Activated CD8-positive, alpha-beta memory T cell treated with anti-CD3 and anti-CD28 coated beads, Interleukin-2, amount 50 U/mL, for 4 hours (primary cell): Measurements from ENCODE around the gene C19orf67.

Experiments used
- DNase-seq: peaks from one replicate; pipeline ENCODE4 v3.0.0-alpha.2; 2020

Gene C19orf67

DNA sequence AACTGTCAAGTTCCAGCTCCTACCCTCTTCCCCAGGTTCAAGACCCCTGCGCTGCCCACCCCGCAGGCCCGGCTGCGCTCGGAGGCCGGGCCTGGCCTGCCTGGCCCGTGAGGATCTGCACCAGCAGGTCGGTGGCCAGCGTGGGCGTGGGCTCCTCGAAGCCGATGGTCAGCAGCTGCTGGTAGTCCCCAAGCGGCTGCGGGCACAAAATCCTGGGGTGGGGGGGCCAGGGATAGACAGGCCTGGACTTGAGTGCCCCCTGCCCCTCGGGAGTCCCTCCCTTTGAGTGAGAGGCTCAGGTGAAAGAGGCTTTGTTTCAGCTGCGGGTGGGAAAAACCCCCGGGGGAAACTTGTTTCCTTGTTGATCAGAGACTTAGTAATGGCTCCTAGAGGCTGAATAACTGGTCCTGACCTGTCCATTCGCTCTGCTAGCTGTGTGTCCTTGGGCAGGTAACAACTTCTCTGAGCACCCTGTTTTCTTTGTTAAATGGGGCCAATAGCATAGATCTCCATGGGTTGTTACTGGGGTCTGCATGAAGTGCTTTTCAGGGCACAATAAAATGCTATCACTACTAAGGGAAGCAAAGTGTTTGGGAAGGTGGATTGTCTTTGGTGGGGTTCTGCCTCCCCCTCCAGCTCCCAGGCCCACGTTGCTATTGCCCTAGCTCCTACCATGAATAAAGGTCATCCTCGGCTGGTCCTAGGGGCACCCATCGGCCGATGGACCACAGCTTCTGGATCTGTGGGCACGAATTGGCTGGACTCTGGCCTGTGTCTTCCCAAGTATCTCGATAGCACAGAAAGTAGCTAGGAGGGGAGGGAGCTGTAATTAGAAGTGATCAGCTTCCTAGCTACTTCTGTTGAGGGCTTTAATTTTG is 3.5 kb downstream of the C19orf67 start:
- peak; percentile 40 for DNase-seq

DNA sequence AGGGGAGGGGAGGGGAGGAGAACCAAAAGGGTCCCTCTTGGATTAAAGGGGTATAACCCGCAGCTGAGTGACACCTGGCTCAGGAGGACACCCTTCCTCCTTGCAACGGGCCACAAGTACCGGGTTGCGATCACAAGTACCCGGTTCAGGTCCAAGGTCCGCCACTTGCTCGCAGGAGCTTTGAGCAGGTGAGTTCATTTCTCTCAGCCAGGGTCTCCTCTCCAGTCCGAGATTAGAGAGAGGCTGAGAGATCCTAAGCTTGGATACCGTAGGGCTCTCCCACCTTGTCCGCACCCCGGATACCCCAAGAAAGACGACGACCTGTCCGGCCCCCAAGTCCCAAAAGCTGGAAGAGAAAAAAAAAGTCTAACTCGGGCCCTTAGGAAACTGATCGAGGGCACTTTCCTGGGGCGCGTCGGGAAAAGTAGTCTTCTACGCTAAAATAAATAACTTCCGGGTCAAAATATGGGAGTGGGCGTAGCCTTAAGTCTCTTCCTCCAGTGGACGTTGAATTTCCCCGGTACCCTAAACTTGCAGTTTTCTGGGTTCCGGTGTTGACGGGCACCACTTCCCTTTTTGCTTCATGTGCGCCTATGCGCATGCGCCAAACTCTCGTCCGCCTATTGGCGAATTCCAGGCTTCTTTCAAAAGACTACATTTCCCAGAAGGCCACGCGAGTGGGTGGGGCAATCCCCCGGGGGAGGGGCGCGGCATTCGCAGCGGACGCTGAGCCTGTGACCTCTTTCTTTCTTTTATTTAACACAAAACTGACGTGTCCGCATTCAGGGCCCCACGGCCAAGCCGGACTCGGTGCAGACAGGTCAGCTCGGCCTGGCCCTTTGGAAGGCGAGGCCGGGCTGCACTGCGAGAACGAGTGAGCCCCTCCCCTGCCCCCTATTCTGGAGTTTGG is 4.4 kb downstream of the C19orf67 start:
- peak; percentile 99 for DNase-seq

DNA sequence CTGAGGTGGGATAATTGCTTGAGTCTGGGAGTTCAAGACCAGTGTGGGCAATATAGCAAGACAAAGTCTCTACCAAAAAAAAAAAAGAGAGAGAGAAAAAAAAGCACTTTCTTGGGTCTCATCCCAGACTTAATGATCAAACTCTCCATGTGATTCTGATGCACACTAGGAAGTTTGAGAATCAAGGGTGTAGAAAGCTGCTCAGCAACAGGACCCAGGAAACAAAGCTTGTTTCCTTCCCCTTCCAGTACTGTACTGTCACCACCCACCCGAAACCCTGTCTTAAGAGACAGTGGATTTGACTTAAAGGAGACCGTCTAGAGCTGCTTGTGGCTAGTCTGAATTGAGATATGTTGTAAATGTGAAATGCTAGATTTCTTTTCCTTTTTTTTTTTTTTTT is 7.2 kb downstream of the C19orf67 start:
- DNase-seq: no peak

DNA sequence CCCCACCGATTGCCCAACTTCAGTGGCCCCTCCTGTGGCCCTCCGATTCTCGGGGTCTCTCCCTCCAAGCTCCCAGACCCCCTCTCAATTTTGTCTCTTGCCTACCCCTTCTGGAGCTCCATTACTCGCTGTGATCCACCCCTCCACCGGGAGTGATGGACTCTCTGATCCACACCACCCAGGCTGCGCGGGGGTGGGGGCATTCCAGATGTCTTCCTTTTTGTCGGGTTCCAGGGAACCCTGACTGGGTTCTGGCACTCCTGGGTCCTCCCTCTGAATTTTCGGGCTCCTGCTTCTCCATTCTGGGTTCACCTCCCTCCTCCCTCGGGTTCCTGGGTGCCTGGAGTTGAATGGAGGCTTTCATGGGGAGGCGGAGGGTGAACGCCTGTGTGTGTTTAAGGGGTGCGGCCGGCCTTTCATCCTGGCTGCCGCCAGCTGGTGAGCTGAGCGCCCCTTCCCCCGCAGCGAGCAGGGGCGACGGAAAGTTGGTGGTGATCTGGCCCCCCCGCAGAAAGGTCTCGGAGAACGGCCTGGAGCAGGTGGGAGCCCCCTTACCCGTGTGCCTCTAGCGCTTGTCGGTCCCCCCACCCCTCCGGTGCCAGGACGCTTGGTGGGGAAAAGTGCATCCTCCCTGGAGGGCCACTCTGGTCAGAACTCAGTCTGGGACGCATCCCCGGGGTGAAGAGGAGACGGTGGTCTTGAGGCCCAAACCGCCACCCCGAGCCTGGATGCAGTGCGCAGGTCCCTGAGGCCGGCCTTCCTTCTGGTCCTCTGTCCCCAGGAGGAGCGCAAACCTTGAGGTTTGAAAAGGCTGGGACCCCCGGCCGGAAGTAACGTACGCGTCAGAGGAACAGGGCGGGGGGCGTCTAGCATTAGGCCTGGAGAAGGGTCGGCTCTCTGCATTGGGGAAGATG is 11.4 kb downstream of the C19orf67 start:
- no peak for DNase-seq

DNA sequence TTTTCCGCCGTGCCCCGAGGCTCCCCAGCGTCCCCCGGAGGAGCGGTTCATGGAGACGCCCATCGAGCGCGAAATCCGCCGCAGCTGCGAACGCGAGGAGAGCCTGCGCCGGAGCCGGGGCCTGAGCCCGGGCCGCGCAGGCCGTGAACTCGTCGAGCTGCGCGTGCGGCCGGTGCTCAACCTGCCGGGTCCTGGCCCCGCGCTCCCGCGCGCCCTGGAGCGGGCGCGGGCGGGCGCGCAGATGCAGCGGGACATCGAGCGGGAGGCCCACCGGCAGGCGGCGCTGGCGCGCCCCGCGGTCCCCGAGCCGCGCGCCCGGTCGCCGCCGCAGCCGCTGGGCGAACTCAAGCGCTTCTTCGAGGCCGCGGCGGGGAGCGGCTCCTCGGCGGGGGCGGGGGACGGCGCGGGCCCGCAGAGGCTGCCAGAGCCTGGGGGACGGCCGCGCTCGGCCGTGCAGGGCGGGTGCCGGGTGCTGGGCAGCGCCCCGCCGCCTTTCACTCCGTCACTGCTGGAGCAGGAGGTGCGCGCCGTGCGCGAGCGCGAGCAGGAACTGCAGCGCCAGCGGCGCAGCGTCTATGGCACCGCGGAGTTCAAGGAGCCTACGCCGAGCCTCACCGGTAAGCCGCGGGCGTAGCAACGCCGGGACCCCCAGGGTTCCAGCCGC is 12.2 kb downstream of the C19orf67 start:
- DNase-seq: peak; percentile 76

DNA sequence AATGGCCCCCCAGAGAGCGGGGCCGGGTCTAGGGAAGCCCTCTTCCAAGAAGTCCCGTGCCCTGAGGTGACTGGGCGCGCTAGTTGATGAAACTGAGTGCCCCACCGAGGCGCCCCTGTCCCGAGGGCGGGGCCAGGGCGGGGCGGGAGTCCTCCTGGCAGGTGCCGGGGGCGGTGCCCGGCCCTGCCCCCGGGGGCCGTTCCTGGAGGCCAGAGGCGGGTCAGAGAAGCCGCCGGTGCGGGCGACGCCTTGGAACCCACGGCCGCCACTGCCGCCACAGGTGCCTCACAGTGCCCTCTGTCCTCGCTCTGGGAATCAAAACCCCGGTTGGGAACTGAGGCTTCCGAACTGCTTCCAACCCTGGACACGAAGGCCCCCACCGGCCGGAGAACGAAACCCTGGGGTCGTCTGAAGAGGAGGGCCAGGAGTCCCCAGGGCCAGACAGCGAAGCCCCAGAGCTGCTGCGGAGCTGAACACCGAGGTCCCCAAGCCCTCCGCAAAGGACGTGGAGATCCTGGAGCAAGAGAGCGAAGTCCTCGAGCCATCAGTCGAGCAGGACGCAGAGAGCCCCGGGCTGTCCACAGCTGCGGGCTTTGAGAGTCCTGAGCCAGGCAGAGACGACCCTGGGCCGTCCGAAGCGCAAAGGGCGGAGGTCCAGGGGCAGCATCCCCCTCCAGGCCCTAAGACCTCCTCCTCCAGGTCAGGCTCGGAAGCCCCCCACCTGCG is 12.9 kb downstream of the C19orf67 start, which contains the start of gene MISP3:
Gene MISP3 (plus strand): TSS at position 252 of the 726 bp plus-strand sequence. CDS start 524 bp downstream, outside the sequence.
- DNase-seq: peak; percentile 40

DNA sequence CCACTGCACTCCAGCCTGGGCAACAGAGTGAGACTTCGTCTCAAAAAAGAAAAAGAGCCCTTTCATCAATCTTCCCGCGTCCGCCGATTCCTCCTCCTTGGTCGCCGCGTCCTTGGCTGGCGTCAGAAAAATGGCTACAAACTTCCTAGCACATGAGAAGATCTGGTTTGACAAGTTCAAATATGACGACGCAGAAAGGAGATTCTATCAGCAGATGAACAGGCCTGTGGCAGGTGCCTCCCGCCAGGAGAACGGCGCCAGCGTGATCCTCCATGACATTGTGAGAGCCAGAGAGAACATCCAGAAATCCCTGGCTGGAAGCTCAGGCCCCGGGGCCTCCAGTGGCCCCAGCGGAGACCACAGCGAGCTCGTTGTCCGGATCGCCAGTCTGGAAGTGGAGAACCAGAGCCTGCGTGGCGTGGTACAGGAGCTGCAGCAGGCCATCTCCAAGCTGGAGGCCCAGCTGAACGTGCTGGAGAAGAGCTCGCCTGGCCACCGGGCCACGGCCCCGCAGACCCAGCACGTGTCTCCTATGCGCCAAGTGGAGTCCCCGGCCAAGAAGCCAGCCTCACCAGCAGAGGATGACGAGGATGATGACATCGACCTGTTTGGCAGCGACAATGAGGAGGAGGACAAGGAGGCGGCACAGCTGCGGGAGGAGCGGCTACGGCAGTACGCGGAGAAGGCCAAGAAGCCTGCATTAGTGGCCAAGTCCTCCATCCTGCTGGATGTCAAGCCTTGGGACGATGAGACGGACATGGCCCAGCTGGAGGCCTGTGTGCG is 15.1 kb downstream of the C19orf67 start:
- DNase-seq: no peak

DNA sequence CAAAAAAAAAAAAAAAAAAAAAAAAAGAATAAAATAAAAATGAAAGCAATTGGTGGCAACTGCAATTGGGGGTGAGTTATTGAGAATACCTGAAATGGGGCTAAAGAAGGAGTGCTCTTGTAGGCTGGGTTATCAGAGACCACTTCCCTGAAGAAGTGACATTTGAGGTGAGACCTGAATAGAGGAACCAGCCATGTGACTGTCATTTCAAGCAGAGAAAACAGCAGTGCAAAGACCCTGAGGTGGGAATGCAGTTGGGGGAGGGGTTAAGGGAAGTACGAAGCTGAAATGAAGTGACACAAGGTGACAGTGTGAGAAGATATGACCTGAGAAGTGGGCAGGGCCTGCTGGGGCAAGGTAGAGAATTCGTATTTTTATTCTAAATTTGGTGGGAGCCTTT is 19.4 kb downstream of the C19orf67 start:
- DNase-seq: no peak

DNA sequence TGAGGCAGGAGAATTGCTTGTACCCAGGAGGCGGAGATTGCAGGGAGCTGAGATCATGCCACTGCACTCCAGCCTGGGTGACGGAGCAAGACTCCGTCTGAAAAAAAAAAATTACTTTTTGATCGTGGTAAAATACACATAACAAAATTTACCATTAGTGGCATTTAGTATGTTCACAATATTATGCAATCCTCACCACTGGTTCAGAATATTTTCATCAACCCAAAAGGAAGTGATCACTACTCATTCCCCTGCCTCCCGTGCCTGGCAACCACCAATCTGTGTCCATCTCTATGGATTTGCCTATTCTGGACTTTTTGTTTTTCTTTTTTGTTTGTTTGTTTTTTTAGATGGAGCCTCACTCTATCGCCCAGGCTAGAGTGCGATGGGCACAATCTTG is 22.5 kb downstream of the C19orf67 start:
- DNase-seq: no peak

DNA sequence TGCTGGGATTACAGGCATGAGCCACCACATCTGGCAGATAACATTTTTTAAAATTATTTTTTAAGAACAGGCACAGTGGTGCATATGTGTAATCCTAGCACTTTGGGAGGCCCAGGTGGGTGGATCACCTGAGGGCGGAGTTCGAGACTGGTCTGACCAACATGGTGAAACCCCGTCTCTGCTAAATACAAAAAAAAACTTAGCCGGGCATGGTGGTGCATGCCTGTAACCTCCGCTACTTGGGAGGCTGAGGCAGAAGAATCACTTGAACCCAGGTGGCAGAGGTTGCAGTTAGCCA is 23.1 kb downstream of the C19orf67 start:
- no peak for DNase-seq

DNA sequence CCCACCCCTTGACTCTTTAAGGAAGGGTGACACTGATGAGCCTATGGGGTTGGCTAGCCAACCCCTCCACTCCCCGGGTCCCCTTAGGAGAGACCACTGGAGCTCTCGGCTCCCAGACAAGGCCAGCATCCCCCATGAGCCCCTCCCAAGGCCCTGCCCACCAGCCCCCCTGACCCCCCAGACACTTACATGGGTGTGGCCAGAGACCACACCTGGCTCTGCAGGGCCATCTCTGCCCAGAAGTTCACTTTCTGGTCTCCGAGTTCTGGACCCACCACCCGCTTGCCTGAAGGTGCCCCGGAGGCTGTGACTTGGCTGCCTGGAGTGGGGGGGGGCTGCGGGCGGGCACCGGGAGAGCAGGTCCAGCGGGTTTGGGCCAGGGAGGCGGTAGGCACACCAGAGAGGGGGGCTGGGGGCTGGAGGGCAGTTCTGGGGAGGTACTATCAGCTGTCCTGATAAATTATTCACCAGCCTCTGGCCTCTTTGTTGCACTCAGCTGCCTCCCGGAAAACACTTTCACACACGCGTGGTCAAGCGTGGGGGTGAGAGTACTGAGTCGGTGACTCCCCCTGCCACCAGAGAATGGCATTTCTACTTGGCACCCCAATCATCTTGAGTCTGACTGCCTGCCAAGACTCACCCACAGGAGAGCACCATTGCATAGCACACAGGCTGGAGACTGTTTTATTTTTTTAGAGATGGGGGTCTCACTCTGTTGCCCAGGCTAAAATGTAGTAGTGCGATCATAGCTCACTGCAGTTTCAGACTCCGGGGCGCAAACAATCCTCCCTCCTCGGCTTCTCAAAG is 23.6 kb downstream of the C19orf67 start, which contains the start of gene PALM3:
Gene PALM3 (minus strand): TSS at position 326 of the 807 bp plus-strand sequence. CDS start 96 bp downstream, at position 230.
- DNase-seq: no peak

DNA sequence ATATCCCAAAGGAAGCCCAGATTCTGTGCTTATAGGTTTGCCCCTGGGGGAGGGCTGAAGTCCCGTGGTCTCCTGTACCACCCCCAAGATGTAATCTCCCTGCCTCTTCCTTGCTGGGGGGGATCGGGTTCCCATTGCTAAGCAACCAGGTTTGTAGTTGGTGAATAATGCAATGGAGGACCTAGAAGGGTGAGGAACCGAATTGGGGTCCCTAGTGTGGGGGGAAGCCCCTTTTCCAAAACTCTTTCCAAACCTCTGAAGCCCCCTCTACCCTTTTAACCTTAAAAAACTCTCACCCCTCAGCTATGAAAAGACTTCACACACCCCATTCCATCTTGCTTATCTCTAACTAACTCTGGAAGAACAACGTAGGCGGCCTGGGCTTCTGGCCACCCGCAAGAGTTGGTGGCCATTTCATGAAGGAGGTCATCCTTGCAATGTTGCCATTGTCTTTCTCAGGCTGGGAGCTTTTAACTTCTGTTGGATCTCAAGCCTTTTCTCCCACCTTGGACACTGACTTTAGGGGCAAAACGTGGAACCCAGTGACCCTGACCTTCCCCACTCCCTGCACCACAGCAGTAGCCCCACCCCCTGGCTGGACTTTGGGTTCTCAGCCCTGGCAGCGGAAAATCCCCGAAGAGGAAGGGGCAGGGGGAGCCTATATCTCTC is 24.4 kb downstream of the C19orf67 start:
- DNase-seq: no peak

DNA sequence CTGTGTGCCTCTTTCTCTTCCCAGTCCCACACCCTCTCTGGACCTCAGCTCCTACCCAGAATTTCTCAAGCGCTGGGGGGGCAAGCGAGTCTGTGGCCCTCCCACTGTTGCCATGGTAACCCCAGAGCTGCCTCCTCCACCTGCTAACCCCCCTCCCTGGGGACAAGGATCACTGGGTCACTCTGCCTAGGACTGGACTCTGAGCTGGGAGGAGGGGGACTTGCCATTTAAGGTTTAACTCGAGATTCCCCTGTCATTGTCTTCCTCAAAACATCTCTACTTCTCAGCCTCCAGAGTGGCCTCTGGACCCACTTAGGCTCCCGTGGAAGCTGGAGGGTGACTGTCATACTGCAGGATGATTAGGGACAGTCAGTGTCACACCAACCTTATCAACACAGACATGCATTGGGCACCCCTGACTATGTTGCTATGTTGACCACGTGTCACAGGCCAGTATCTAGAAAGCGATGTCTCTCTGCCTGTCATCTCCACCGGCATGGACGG is 25.9 kb downstream of the C19orf67 start:
- DNase-seq: no peak

DNA sequence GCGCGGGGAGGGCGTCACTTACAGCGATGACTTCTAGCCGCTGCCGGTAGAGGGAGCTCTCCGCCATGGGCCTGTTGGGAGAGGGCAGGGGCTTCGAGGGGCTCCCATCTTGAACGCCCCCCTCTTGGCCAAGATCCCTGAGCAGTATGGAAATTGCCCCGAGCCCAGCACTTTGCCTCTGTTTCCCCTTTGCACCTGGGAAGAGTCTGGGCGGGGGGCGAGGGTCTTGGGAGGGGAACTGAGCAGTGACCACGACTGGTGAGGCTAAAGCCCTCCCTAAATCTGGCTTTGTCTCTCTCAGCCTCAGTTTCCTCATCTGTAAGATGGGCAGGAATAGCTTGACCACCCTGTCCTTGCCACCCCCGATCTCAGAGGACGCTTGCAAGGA is 26.5 kb downstream of the C19orf67 start:
- peak; percentile 55 for DNase-seq

DNA sequence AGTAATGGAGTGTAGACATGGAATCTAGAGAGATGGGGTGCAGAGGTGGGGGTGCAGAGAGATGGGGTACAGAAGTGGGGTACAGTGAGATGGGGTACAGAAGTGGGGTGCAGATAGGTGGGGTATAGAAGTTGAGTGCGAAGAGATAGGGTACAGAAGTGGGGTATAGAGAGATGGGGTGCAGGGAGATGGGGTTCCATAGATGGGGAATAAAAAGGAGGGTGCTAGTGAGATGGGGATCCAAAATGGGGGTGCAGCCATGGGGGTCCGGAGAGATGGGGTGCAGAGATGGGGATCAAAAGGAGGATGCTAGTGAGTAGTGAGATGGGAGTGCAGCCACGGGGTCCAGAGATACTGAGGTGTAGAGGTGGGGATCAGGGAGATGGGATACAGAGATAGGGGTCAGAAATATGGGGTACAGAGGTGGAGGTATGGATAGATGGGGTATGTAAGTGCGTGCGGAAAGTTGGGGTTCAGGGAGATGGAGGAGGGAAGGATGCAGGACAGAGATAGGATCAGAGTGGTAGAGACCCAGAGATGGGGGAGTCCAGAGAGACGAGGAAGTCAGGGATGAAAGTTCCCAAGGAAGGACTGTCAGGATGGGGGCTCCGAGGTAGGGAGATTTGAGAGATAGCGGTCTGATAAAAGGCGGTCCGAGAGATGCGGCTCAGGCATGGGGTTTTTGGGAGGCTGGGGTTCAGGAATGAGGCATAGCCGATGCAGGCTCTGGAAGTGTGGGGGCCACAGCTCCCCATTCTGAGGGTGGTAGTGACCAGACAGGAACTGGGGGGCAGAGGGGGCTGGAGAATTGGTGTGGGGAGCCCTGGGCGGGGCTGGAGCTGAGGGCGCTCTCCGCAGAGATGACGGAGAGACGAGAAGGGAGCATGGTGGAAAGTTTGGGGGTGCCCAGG is 27.1 kb downstream of the C19orf67 start:
- no peak for DNase-seq

DNA sequence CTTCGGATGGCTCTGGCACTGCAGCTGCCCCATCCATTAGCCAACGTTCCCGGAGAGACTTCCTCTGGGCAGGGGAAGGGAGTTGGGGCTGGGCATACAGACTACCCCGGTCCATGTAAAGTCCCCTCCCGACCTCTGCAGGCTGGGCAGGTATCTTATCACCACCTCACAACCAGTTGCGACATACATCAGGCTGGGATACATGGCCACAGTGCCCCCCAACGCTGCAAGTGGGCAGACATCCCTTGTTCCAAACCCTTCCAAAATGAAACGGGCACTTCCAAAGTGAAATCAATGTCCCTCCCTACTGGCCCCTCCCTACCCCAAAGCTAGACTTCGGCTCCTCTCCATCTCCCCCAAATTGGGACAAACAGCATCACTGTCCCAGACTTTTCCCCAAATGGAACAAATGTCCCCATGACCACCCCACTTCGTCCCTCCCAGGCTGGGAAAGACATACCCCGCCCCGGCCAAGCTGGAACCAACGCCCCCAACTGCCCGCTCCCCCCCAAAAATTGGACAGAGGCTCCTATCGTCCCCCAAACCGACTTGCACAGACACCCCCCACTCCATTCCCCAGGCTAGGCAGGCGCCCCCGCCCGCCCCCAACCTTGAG is 28.7 kb downstream of the C19orf67 start:
- DNase-seq: no peak

DNA sequence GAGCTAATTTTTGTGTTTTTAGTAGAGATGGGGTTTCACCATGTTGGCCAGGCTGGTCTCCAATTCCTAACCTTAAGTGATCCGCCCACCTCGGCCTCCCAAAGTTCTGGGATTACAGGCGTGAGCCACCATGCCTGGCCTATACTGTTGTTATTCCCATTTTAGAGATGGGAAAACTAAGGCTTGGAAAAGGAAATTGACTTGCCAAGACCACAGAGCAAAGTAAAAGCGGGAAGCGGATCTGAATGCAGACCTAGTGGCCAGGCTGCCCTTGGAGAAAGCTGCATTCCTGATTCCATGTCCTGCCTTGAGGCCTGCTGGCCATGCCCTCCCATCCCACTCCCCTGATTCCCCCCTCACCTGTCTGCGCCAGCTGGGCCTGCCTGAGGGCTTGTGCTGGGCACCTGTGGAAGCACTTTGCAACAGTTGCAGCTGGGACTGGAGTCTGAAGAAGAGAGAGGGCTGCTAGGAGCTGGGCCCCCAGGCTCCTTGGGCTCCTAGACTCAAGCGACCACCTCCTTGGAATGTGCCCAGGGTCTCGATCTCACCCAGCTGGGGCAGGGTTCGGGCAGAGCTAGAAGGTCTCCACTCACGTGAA is 29.4 kb downstream of the C19orf67 start:
- DNase-seq: no peak
